Measurements from ENCODE around the gene PPM1N.

- TF ChIP-seq POLR2A (IDR thresholded peaks at IDR 0.05) (no peak), CTCF (IDR thresholded peaks at IDR 0.05) (no peak)
Measured at GRCh38 chr19:45505996-45506245, 7.7 kb downstream of the PPM1N start.

Measured in tibial nerve (tissue), 3 donors.